ENCODE data around the gene ZNF157.

The ZNF157 gene

GRCh38 chrX:47430925-47431324 is 60.5 kb downstream of the ZNF157 start:
- no peak overlapping the region for H3K27ac ChIP-seq (ENCODE audit: low read depth, low read length)
- H3K36me3 ChIP-seq (ENCODE audit: control insufficient read depth in 5 of 5, insufficient read depth in 5 of 5, low read length in 5 of 5), result no peaks in the 10 kb centered on the region
- H3K4me1 ChIP-seq (ENCODE audit: control insufficient read depth in 5 of 5, insufficient read depth in 5 of 5, low read length in 5 of 5), result no peaks in the 10 kb centered on the region
- peaks cover 2 to 8% (median 5%) of the 10 kb centered on the region in 5 donors for H3K9me3 ChIP-seq (ENCODE audit: control insufficient read depth in 5 of 5, low read length in 5 of 5)
- H3K9ac ChIP-seq (ENCODE audit: low read length in 5 of 5), result no peak overlapping the region
- H3K27me3 ChIP-seq (ENCODE audit: control insufficient read depth in 5 of 5, insufficient read depth in 4 of 5, low read length in 5 of 5), result peaks cover 0 to 2% (median 0%) of the 10 kb centered on the region in 5 donors
- no peak overlapping the region for H3K4me3 ChIP-seq (ENCODE audit: low read depth in 1 of 5, low read length in 5 of 5)

DNA sequence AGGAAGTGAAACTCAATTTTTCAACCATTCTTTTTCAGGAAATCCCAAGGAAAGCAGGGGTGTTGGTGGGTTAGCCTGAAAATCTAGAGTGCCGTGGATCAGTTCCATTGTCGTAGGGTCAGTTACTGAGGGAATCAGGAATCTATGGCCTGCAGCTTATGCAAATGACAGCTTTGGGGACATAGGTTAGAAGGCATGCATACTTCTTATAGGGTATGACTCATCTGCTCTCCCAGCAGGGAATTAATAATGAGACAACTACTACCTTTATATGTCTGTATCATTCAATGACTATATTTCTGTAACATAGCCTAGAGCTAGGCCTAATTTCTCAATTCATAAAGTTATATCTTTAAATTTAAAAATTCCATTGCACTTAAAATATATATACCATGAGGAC is 76.1 kb downstream of the ZNF157 start:
- Histone ChIP-seq H3K4me3 (ENCODE audit: low read depth in 1 of 5, low read length in 5 of 5) (no peak overlapping the region), H3K36me3 (ENCODE audit: control insufficient read depth in 5 of 5, insufficient read depth in 5 of 5, low read length in 5 of 5) (peaks cover 15 to 29% (median 17%) of the 10 kb centered on the region in 5 donors), H3K4me1 (ENCODE audit: control insufficient read depth in 5 of 5, insufficient read depth in 5 of 5, low read length in 5 of 5) (peaks cover 0 to 10% (median 0%) of the 10 kb centered on the region in 5 donors), H3K27me3 (ENCODE audit: control insufficient read depth in 5 of 5, insufficient read depth in 4 of 5, low read length in 5 of 5) (peaks cover 0 to 4% (median 0%) of the 10 kb centered on the region in 5 donors), H3K9ac (ENCODE audit: low read length in 5 of 5) (no peak overlapping the region), H3K9me3 (ENCODE audit: control insufficient read depth in 5 of 5, low read length in 5 of 5) (peaks cover 22 to 46% (median 37%) of the 10 kb centered on the region in 5 donors), H3K27ac (ENCODE audit: low read depth, low read length) (no peak overlapping the region)

DNA sequence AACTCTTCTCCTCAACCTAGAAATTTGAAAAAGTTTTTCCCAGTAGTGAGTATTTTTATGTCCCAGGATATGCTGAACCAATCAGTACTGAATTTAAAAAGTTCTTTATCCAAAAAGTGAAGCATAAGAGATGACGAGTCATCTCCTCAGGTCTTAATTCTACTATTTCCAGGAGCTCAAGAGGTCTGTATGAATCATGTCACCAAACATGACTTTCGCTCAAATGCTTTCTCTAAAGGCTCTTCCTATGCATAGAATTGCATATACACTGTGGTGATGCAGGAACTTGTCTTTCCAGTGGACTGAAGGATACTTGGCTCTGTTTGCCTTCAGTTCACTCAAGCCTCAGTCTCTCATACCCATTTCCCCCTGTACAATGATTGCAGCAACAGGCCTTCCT is 76.6 kb downstream of the ZNF157 start:
- Histone ChIP-seq H3K27ac (ENCODE audit: low read depth, low read length) (no peak overlapping the region), H3K9ac (ENCODE audit: low read length in 5 of 5) (no peak overlapping the region), H3K4me3 (ENCODE audit: low read depth in 1 of 5, low read length in 5 of 5) (peak overlapping the region in 1 of 5 donors; percentile 10), H3K27me3 (ENCODE audit: control insufficient read depth in 5 of 5, insufficient read depth in 4 of 5, low read length in 5 of 5) (peaks cover 0 to 4% (median 0%) of the 10 kb centered on the region in 5 donors), H3K36me3 (ENCODE audit: control insufficient read depth in 5 of 5, insufficient read depth in 5 of 5, low read length in 5 of 5) (peaks cover 16 to 31% (median 19%) of the 10 kb centered on the region in 5 donors), H3K9me3 (ENCODE audit: control insufficient read depth in 5 of 5, low read length in 5 of 5) (peaks cover 22 to 43% (median 37%) of the 10 kb centered on the region in 5 donors), H3K4me1 (ENCODE audit: control insufficient read depth in 5 of 5, insufficient read depth in 5 of 5, low read length in 5 of 5) (peaks cover 0 to 10% (median 0%) of the 10 kb centered on the region in 5 donors)

DNA sequence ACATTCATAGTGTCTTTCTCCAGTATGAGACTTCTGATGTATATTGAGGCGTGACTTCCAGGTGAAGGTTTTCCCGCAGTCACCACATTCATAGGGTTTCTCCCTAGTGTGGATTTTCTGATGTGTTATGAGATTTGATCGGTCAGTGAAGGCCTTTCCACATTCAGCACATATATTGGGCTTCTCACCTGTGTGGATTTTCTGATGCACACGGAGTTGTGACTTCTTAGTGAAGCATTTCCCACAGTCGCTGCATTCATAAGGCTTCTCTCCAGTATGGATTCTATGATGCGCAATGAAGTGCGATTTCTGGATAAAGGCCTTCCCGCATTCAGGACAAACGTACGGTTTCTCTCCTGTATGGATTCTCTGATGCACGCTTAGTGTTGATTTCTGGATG is 77.2 kb downstream of the ZNF157 start:
- H3K9me3 ChIP-seq (ENCODE audit: control insufficient read depth in 5 of 5, low read length in 5 of 5), result peaks cover 22 to 43% (median 37%) of the 10 kb centered on the region in 5 donors
- peaks cover 0 to 5% (median 0%) of the 10 kb centered on the region in 5 donors for H3K27me3 ChIP-seq (ENCODE audit: control insufficient read depth in 5 of 5, insufficient read depth in 4 of 5, low read length in 5 of 5)
- peak overlapping the region in 2 of 5 donors; percentile 4 to 10 for H3K4me3 ChIP-seq (ENCODE audit: low read depth in 1 of 5, low read length in 5 of 5)

DNA sequence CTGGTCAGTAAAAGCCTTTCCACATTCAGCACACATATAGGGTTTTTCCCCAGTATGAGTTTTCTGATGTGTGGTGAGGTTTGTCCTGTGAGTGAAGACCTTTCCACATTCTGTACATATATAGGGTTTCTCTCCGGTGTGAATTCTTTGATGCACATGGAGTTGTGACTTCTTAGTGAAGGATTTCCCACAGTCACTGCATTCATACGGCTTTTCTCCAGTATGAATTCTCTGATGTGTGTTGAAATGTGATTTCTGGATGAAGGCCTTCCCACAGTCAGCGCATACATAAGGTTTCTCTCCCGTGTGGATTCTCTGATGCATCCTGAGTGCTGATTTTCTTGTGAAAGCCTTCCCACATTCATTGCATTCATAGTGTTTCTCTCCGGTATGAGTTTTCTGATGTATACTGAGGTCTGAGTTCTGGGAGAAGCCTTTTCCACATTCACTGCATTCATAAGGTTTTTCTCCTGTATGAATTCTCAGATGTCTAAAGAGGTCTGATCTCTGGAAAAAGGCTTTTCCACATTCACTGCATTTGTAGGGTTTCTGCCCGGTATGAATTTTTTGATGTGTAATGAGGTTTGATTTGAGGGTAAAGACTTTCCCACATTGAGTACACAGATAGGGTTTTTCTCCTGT is 77.9 kb downstream of the ZNF157 start:
- Histone ChIP-seq H3K36me3 (ENCODE audit: control insufficient read depth in 5 of 5, insufficient read depth in 5 of 5, low read length in 5 of 5) (peaks cover 18 to 37% (median 27%) of the 10 kb centered on the region in 5 donors), H3K4me3 (ENCODE audit: low read depth in 1 of 5, low read length in 5 of 5) (peak overlapping the region in 2 of 5 donors; percentile 4 to 30), H3K4me1 (ENCODE audit: control insufficient read depth in 5 of 5, insufficient read depth in 5 of 5, low read length in 5 of 5) (peaks cover 0 to 10% (median 0%) of the 10 kb centered on the region in 5 donors), H3K27me3 (ENCODE audit: control insufficient read depth in 5 of 5, insufficient read depth in 4 of 5, low read length in 5 of 5) (peaks cover 0 to 5% (median 0%) of the 10 kb centered on the region in 5 donors), H3K9ac (ENCODE audit: low read length in 5 of 5) (no peak overlapping the region), H3K9me3 (ENCODE audit: control insufficient read depth in 5 of 5, low read length in 5 of 5) (peaks cover 22 to 43% (median 36%) of the 10 kb centered on the region in 5 donors), H3K27ac (ENCODE audit: low read depth, low read length) (no peak overlapping the region)

More for the DNA sequence above, 77.2 kb downstream of the ZNF157 start:
- peaks cover 16 to 37% (median 24%) of the 10 kb centered on the region in 5 donors for H3K36me3 ChIP-seq (ENCODE audit: control insufficient read depth in 5 of 5, insufficient read depth in 5 of 5, low read length in 5 of 5)
- H3K27ac ChIP-seq (ENCODE audit: low read depth, low read length), result no peak overlapping the region
- H3K4me1 ChIP-seq (ENCODE audit: control insufficient read depth in 5 of 5, insufficient read depth in 5 of 5, low read length in 5 of 5), result peaks cover 0 to 10% (median 0%) of the 10 kb centered on the region in 5 donors
- no peak overlapping the region for H3K9ac ChIP-seq (ENCODE audit: low read length in 5 of 5)

GRCh38 chrX:47452112-47452511 is 81.7 kb downstream of the ZNF157 start:
- H3K27me3 ChIP-seq (ENCODE audit: control insufficient read depth in 5 of 5, insufficient read depth in 4 of 5, low read length in 5 of 5), result peaks cover 0 to 3% (median 0%) of the 10 kb centered on the region in 5 donors

GRCh38 chrX:47456080-47456479 is 85.7 kb downstream of the ZNF157 start:
- peaks cover 2 to 6% (median 3%) of the 10 kb centered on the region in 5 donors for H3K9me3 ChIP-seq (ENCODE audit: control insufficient read depth in 5 of 5, low read length in 5 of 5)
- H3K4me1 ChIP-seq (ENCODE audit: control insufficient read depth in 5 of 5, insufficient read depth in 5 of 5, low read length in 5 of 5), result no peaks in the 10 kb centered on the region
- peaks cover 12 to 42% (median 22%) of the 10 kb centered on the region in 5 donors for H3K36me3 ChIP-seq (ENCODE audit: control insufficient read depth in 5 of 5, insufficient read depth in 5 of 5, low read length in 5 of 5)
- no peak overlapping the region for H3K9ac ChIP-seq (ENCODE audit: low read length in 5 of 5)
- peaks cover 0 to 3% (median 0%) of the 10 kb centered on the region in 5 donors for H3K27me3 ChIP-seq (ENCODE audit: control insufficient read depth in 5 of 5, insufficient read depth in 4 of 5, low read length in 5 of 5)
- no peak overlapping the region for H3K4me3 ChIP-seq (ENCODE audit: low read depth in 1 of 5, low read length in 5 of 5)
- H3K27ac ChIP-seq (ENCODE audit: low read depth, low read length), result no peak overlapping the region

More at GRCh38 chrX:47452112-47452511, 81.7 kb downstream of the ZNF157 start:
- Histone ChIP-seq H3K9ac (ENCODE audit: low read length in 5 of 5) (no peak overlapping the region), H3K36me3 (ENCODE audit: control insufficient read depth in 5 of 5, insufficient read depth in 5 of 5, low read length in 5 of 5) (peaks cover 29 to 60% (median 38%) of the 10 kb centered on the region in 5 donors), H3K9me3 (ENCODE audit: control insufficient read depth in 5 of 5, low read length in 5 of 5) (peaks cover 20 to 33% (median 28%) of the 10 kb centered on the region in 5 donors), H3K27ac (ENCODE audit: low read depth, low read length) (no peak overlapping the region), H3K4me3 (ENCODE audit: low read depth in 1 of 5, low read length in 5 of 5) (no peak overlapping the region), H3K4me1 (ENCODE audit: control insufficient read depth in 5 of 5, insufficient read depth in 5 of 5, low read length in 5 of 5) (peaks cover 0 to 10% (median 0%) of the 10 kb centered on the region in 5 donors)

DNA sequence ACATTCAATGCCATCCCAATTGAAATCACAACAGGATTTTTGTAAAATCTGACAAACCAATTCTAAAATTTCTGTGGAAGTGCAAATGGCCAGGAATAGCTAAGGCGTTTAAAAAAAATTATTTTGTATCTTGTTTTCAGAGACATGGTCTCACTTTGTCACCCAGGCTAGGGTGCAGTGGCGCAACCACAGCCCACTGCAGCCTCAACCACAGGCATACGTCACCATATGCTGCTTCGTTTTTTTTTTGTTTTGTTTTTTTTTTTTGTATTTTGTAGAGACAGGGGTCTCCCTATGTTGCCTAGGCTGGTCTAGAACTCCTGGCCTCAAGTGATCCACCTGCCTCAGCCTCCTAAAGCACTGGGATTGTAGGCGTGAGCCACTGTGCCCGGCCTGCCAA is 88.2 kb downstream of the ZNF157 start:
- peaks cover 0 to under 1% (median 0%) of the 10 kb centered on the region in 5 donors for H3K27me3 ChIP-seq (ENCODE audit: control insufficient read depth in 5 of 5, insufficient read depth in 4 of 5, low read length in 5 of 5)
- no peaks in the 10 kb centered on the region for H3K4me1 ChIP-seq (ENCODE audit: control insufficient read depth in 5 of 5, insufficient read depth in 5 of 5, low read length in 5 of 5)
- H3K9ac ChIP-seq (ENCODE audit: low read length in 5 of 5), result no peak overlapping the region
- H3K9me3 ChIP-seq (ENCODE audit: control insufficient read depth in 5 of 5, low read length in 5 of 5), result peaks cover 0 to 14% (median 2%) of the 10 kb centered on the region in 5 donors
- H3K27ac ChIP-seq (ENCODE audit: low read depth, low read length), result no peak overlapping the region
- peaks cover 8 to 29% (median 12%) of the 10 kb centered on the region in 5 donors for H3K36me3 ChIP-seq (ENCODE audit: control insufficient read depth in 5 of 5, insufficient read depth in 5 of 5, low read length in 5 of 5)
- no peak overlapping the region for H3K4me3 ChIP-seq (ENCODE audit: low read depth in 1 of 5, low read length in 5 of 5)

GRCh38 chrX:47460561-47460960 is 90.2 kb downstream of the ZNF157 start:
- no peak overlapping the region for H3K27ac ChIP-seq (ENCODE audit: low read depth, low read length)
- H3K36me3 ChIP-seq (ENCODE audit: control insufficient read depth in 5 of 5, insufficient read depth in 5 of 5, low read length in 5 of 5), result peaks cover 0 to 12% (median 7%) of the 10 kb centered on the region in 5 donors
- no peak overlapping the region for H3K9ac ChIP-seq (ENCODE audit: low read length in 5 of 5)
- H3K27me3 ChIP-seq (ENCODE audit: control insufficient read depth in 5 of 5, insufficient read depth in 4 of 5, low read length in 5 of 5), result peaks cover 0 to 3% (median 0%) of the 10 kb centered on the region in 5 donors
- no peak overlapping the region for H3K4me3 ChIP-seq (ENCODE audit: low read depth in 1 of 5, low read length in 5 of 5)
- peaks cover 0 to 14% (median 2%) of the 10 kb centered on the region in 5 donors for H3K9me3 ChIP-seq (ENCODE audit: control insufficient read depth in 5 of 5, low read length in 5 of 5)
- H3K4me1 ChIP-seq (ENCODE audit: control insufficient read depth in 5 of 5, insufficient read depth in 5 of 5, low read length in 5 of 5), result no peaks in the 10 kb centered on the region

Measured in subcutaneous abdominal adipose tissue (tissue), 5 donors.